NT2/D1 (cell line): ENCODE results near the gene TMPRSS12.
"Not testable (repeated sequence)": the region's sequence is repeated elsewhere in the genome, so short reads cannot be mapped to it uniquely, and the experiment has no call there.

Experiments used
- DNase-seq: peaks from one replicate; pipeline ENCODE4 v3.0.0-alpha.2; 2011; ENCODE audit warnings: low read depth, low spot score
- H3K27me3 ChIP-seq: 2 replicates; pipeline ENCODE4 v1.6.0; 2011; ENCODE audit warnings: mild to moderate bottlenecking; ENCODE audit not compliant: insufficient read length, insufficient read depth
- H3K36me3 ChIP-seq: 2 replicates; pipeline ENCODE4 v1.6.1; 2011; ENCODE audit warnings: mild to moderate bottlenecking, low read length, mixed read lengths; ENCODE audit not compliant: insufficient read depth, insufficient read length
- H3K4me1 ChIP-seq: 2 replicates; pipeline ENCODE4 v1.5.1; 2011; ENCODE audit not compliant: insufficient read depth, insufficient read length
- H3K4me3 ChIP-seq: 2 replicates; pipeline ENCODE4 v1.5.1; 2011; ENCODE audit warnings: low read depth; ENCODE audit not compliant: insufficient read length
- H3K9ac ChIP-seq: 2 replicates; pipeline ENCODE4 v1.6.0; 2011; ENCODE audit warnings: low read depth; ENCODE audit not compliant: insufficient read length
- H3K9me3 ChIP-seq: 2 replicates; pipeline ENCODE4 v1.5.1; 2011; ENCODE audit warnings: mild to moderate bottlenecking, low read length; ENCODE audit not compliant: insufficient read depth
- SUZ12 ChIP-seq: IDR thresholded peaks from 2 replicates; pipeline ENCODE4 v1.6.1; 2011; ENCODE audit not compliant: insufficient read length, insufficient read depth; ENCODE audit errors: extremely low read depth
- YY1 ChIP-seq: IDR thresholded peaks from 2 replicates; pipeline ENCODE4 v1.6.1; 2011; ENCODE audit not compliant: insufficient read length, insufficient read depth
- ZNF274 ChIP-seq: IDR thresholded peaks from 2 replicates; pipeline ENCODE4 v1.6.1; 2011; ENCODE audit warnings: mild to moderate bottlenecking, low read depth, low read length

Gene TMPRSS12

GRCh38 chr12:50822082-50822481, 20.6 kb upstream of the TMPRSS12 start:
- Histone ChIP-seq H3K27me3 (no peaks in the 10 kb centered on the region), H3K9ac (no peak overlapping the region), H3K4me3 (no peak overlapping the region), H3K4me1 (no peaks in the 10 kb centered on the region), H3K9me3 (no peaks in the 10 kb centered on the region), H3K36me3 (peaks cover 20% of the 10 kb centered on the region)
- TF ChIP-seq ZNF274 (no peak), SUZ12 (no peak), YY1 (no peak)
- DNase-seq, result no peak

GRCh38 chr12:50823724-50824123, 19.0 kb upstream of the TMPRSS12 start:
- not testable (repeated sequence) for H3K27me3 ChIP-seq, DNase-seq

GRCh38 chr12:50824914-50825313, 17.8 kb upstream of the TMPRSS12 start:
- no peaks in the 10 kb centered on the region for H3K4me1 ChIP-seq
- DNase-seq, result no peak
- no peak for TF ChIP-seq YY1
- H3K4me3 ChIP-seq, result no peak overlapping the region
- H3K36me3 ChIP-seq, result peaks cover 7% of the 10 kb centered on the region
- H3K9ac ChIP-seq, result no peak overlapping the region
- no peaks in the 10 kb centered on the region for H3K9me3 ChIP-seq
- no peaks in the 10 kb centered on the region for H3K27me3 ChIP-seq

More at GRCh38 chr12:50823724-50824123, 19.0 kb upstream of the TMPRSS12 start:
- H3K9me3 ChIP-seq, H3K4me1 ChIP-seq, H3K36me3 ChIP-seq, H3K9ac ChIP-seq, H3K4me3 ChIP-seq: not testable (repeated sequence)

GRCh38 chr12:50825372-50825838, 17.3 kb upstream of the TMPRSS12 start:
- peaks cover 3% of the 10 kb centered on the region for H3K36me3 ChIP-seq
- DNase-seq, result peak; percentile 25
- no peak overlapping the region for H3K9ac ChIP-seq
- H3K27me3 ChIP-seq, result no peaks in the 10 kb centered on the region
- no peaks in the 10 kb centered on the region for H3K9me3 ChIP-seq
- TF ChIP-seq SUZ12, result no peak
- no peak for TF ChIP-seq ZNF274
- no peak for TF ChIP-seq YY1
- H3K4me3 ChIP-seq, result no peak overlapping the region
- H3K4me1 ChIP-seq, result no peaks in the 10 kb centered on the region

GRCh38 chr12:50828121-50828520, 14.6 kb upstream of the TMPRSS12 start:
- no peaks in the 10 kb centered on the region for H3K27me3 ChIP-seq
- H3K9me3 ChIP-seq, result peaks cover 8% of the 10 kb centered on the region
- no peaks in the 10 kb centered on the region for H3K4me1 ChIP-seq
- no peak overlapping the region for H3K4me3 ChIP-seq
- no peak overlapping the region for H3K9ac ChIP-seq
- DNase-seq, result no peak
- TF ChIP-seq ZNF274, result no peak
- H3K36me3 ChIP-seq, result no peaks in the 10 kb centered on the region

- no peak for DNase-seq
- no peak overlapping the region for H3K9ac ChIP-seq
- H3K4me1 ChIP-seq, result no peaks in the 10 kb centered on the region
- H3K4me3 ChIP-seq, result no peak overlapping the region
- H3K27me3 ChIP-seq, result no peaks in the 10 kb centered on the region
- H3K9me3 ChIP-seq, result peaks cover 16% of the 10 kb centered on the region
- no peak for TF ChIP-seq YY1
- TF ChIP-seq SUZ12, result no peak
- no peak for TF ChIP-seq ZNF274
- no peaks in the 10 kb centered on the region for H3K36me3 ChIP-seq
Observed at GRCh38 chr12:50828886-50829285, 13.8 kb upstream of the TMPRSS12 start.

GRCh38 chr12:50833801-50834200, 8.9 kb upstream of the TMPRSS12 start:
- H3K4me3 ChIP-seq, H3K36me3 ChIP-seq, H3K27me3 ChIP-seq, H3K4me1 ChIP-seq, H3K9ac ChIP-seq, DNase-seq: not testable (repeated sequence)
- peaks cover 24% of the 10 kb centered on the region for H3K9me3 ChIP-seq

GRCh38 chr12:50839042-50839441, 3.7 kb upstream of the TMPRSS12 start:
- no peak overlapping the region for H3K4me3 ChIP-seq
- DNase-seq, result no peak
- H3K27me3 ChIP-seq, result no peaks in the 10 kb centered on the region
- peaks cover 19% of the 10 kb centered on the region; the same call in 1 of the 2 replicates for H3K9me3 ChIP-seq
- H3K4me1 ChIP-seq, result no peaks in the 10 kb centered on the region
- H3K36me3 ChIP-seq, result no peaks in the 10 kb centered on the region
- TF ChIP-seq YY1 (no peak), SUZ12 (no peak), ZNF274 (no peak)
- no peak overlapping the region for H3K9ac ChIP-seq
